ENCODE measurements around the gene SCTR.
A peak's percentile ranks its signal among the peaks of the same experiment; 100 is the strongest.
"Not testable (repeated sequence)": the region's sequence is repeated elsewhere in the genome, so short reads cannot be mapped to it uniquely, and the experiment has no call there.

Gene SCTR

DNA sequence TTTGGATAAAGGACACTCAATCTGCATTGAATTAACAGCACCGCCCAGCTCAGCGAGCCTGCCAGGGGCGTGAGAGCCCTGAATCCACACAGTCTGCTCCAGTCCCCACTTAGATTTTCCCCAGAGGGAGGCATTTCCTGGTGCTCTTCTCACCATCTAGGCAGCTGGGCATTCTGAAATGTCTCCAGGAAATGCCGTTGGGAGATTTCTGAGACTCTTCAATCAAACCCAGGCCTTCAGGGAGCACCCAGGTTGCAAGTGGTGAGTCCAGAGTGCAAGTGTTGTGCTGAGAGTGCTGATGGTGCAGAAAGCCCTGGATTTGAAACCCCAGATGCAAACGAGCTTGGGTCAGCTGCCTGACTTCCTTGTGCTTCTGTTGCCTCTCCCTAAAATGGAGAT is 116.1 kb downstream of the SCTR start:
- DNase-seq (ENCODE audit: low read depth): no peak

- peak; percentile 12 for DNase-seq (ENCODE audit: low read depth)
Observed at GRCh38 chr2:119407430-119408220, 116.7 kb downstream of the SCTR start.

GRCh38 chr2:119405151-119405550 is 119.1 kb downstream of the SCTR start:
- no peak for DNase-seq (ENCODE audit: low read depth)

DNA sequence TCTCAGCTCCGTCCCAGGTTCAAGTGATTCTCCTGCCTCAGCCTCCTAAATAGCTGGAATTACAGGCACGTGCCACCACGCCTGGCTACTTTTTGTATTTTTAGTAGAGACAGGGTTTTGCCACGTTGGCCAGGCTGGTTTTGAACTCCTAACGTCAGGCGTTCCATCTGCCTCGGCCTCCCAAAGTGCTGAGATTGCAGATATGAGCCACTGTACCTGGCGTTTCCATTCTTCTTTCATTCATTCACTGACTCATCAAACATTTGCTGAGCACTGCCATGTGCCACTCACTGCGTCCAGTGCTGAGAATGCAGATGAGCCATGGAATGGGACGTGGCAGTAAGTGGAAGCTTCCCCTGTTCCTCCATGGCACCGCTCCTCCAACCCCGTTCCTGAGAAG is 120.7 kb downstream of the SCTR start:
- not testable (repeated sequence) for DNase-seq (ENCODE audit: low read depth)

DNA sequence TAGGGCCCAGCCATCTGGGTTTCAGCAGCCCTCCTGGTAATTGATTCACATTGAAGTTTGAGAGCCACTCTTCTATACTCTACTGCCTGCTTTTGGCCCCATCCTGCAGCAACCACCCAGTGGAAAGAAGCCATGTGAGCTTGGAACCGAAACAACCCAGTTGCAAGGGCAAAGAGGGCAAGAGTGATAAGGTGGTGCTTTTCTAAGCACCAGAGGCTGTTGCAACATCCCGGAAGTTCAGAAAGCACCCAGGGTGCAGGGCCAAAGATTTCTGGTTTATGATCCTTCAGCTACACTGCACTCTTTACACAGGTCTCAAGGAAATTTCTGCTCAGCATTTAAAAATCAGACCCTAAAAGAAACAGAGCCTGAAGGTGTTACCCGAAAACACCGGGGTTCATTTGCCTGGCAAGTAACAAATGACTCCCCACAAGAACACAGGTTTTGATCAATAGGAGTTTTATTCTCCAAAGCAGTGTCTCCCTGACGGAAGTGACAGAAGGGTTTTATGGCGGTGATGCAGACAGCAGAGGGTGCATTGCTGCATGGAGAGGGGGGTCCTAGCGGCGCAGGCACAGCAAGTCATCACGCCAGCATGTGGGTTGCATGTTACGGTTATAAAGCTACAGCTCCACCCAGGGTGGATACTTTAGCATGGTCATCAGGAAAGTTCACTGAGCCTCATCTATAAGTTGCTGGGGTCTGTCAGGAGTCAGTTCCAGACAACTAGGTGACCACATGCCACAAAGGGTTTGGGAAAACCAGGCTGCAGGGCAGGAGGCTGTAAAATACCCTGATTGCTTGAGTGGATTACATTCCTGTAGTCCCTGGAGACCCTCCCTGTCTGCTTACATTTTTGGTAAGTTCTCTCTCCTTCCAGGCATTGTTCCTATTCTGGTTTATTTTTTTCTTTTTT is 121.4 kb downstream of the SCTR start:
- no peak for DNase-seq (ENCODE audit: low read depth)

GRCh38 chr2:119402106-119402505 is 122.2 kb downstream of the SCTR start:
- no peak for DNase-seq (ENCODE audit: low read depth)

- no peak for DNase-seq (ENCODE audit: low read depth)
Observed at GRCh38 chr2:119397196-119397595, 127.1 kb downstream of the SCTR start.

DNA sequence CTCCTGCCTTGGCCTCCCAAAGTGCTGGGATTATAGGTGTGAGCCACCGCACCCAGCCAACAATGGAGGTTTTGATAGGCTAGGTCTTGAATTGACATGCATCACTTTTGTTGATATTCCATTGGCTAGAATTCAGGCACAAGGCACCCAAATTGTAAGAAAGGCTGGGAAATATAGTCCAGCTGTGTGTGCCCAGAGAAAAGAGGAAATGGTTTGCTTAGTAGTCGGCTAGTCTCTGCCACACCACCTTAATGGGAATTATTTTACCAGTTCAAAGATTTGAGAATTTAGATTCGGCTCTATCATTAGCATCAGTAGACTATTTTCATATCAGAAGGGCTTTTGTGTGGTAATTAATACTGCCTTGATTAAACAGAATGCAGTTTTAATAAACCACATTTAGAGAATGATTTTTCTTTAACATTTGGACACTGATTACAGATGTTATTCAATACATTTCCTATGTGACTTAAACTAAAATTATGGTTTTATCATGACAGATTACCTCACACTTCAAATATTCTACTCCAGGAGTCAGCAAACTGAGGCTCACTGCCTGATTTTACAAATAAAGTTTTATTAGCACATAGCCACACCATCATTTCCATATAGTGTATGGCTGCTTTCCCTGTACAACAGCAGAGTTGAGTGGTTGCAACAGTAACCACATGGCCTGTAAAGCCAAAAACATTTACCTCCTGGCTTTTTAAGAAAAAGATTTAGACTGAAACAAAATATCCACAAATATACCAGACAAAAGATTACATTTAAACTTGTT is 130.1 kb downstream of the SCTR start:
- DNase-seq (ENCODE audit: low read depth): no peak

Data from activated gamma-delta T cell treated with anti-CD3 and anti-CD28 coated beads, Interleukin-2, amount 50 U/mL, for 16 hours (primary cell).